GM18505 (cell line): ENCODE data around the gene CCN6.

ENCODE experiments used
- ATAC-seq: cut with Tn5 transposase; IDR thresholded peaks from one replicate; pipeline ENCODE4 v1.9.1; 2021; ENCODE audit not compliant: unreplicated experiment
- POLR2A ChIP-seq: IDR thresholded peaks from 4 replicates; pipeline ENCODE4 v1.6.1; 2011; ENCODE audit warnings: borderline replicate concordance; ENCODE audit not compliant: insufficient read depth, insufficient read length; ENCODE audit errors: extremely low read depth

CCN6 gene

DNA sequence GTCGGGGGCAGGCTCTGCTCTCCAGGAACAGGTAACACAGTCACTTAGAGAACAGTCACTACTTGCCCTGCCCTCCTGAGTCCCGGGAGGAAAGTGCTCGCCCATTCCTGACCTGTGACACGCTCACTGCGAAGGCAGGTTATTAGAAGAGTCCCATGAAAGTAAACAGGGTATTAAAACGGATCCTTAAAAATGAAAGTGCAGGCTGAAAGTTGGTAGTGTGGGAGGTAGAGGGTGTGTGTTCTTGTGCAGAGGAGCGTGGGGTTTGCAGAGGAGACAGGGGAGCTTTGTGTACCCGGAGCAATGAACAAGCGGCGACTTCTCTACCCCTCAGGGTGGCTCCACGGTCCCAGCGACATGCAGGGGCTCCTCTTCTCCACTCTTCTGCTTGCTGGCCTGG is at the start of gene CCN6:
Gene CCN6, plus strand, starts transcription at position 104 of the 400 bp plus-strand sequence. Its CDS starts 254 bp downstream, at position 358.
- no peak for ATAC-seq
- TF ChIP-seq POLR2A: no peak

DNA sequence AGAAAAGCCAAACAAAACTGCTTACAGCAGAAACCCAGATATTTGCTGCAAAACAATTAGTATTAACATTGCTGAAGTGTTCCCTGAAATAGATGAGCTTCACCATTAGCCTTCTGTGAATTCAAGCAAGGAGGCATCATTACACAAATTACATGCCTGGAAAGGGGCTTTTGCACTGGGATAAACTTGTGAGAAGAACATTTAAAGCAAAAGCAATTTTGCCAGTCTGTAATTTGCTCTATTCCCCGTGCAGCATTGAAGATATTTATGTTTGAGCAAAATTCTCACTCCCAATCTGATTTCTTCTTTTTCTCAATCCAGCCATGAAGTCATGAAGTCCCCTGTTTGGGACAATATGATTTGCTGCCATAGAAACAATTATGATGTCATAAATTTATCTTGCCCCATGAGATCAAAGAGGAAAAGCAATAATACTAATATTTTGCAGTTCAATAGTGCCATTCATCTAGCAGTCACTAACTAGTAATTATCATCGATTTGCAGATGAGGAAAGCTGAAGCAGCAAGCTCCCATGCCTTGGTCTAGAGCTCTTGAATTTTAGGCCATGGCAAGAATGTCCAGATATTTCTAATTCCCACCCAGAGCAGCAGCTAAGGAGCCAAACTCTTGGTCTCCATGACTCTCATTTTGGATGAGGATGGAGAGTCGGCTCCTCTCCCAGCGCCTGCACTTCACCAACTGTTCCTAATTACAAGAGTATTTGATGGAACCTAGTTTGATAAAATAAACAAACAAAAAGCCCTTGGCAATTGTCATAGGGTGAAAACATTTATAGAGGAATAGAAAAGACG is 49.5 kb upstream of the CCN6 start:
- no peak for ATAC-seq
- no peak for TF ChIP-seq POLR2A

DNA sequence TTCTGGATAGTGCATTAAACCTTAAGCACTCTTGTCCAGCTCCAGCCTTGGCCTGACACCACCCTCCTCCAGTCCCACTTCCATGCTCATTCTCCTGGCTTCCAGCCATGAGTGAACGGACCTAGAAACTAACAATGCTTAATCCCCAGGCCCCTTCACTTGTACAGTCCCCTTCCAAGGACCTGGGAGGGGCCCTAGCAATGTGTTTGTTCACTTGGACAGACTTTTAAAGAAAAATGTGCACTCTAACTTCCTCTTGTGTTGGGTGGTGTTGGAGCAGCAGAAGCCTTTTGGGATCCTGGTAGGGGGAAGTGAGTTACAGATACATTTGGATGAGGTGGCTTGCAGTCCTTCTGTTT is 48.9 kb upstream of the CCN6 start:
- TF ChIP-seq POLR2A: no peak
- ATAC-seq: no peak

DNA sequence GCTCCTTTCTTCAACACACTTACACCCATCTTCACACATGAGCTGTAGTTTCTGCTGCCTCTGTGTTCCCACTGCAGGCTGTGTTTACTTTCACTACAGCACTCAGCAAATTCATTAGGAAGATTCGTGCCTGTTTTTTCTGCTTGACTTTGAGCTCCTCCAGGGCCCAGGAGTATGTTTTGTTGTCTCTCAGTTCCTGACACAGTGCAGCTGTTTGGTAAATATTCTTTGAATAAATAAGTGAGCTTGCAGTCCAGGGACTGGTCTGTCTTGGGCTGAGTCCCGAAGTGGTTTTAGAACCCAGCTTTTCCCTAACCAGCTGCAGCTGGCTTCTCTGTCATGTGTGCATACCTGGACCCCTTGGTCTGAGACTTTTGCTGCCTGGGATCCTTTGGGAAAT is 46.6 kb upstream of the CCN6 start:
- no peak for ATAC-seq
- no peak for TF ChIP-seq POLR2A

DNA sequence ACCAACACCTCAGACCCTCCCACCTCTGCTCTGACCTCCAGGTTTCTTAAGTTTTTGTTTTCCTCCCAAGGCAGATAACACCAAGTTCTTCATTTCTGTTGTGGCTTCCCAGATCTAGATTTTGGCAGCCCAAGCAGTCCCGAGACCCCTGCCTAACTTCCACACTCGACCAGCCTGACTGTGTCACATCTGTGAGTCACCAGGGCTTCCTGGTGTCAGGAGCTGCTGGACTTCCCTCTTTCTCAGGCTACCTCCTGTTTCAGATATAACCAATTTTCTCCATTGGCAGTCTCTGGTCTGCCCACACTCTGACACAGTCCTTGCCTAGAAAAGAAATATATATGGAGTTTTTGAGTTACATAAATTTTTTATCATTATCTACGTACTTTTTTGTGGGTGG is 46.1 kb upstream of the CCN6 start:
- TF ChIP-seq POLR2A: no peak

DNA sequence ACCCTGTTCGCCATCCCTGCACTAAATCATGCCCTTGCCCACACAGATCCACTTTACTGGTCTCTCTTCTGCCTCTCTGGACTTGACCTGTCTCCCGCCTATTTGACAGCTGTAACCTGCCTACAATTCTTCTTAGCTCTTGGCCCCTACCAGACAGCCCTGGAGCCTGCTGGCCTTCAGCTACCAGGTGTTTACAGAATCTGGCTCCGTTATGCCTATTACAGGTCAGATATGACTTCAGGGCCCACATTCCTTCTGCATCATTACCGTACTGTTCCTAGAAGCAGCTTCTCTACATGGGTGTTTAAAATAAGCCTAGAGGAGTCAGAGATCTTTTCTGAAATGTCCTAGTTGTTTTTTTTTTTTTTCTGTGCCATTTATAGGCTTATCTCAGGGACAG is 45.4 kb upstream of the CCN6 start:
- no peak for TF ChIP-seq POLR2A
- no peak for ATAC-seq

More for the DNA sequence above, 46.1 kb upstream of the CCN6 start:
- no peak for ATAC-seq

DNA sequence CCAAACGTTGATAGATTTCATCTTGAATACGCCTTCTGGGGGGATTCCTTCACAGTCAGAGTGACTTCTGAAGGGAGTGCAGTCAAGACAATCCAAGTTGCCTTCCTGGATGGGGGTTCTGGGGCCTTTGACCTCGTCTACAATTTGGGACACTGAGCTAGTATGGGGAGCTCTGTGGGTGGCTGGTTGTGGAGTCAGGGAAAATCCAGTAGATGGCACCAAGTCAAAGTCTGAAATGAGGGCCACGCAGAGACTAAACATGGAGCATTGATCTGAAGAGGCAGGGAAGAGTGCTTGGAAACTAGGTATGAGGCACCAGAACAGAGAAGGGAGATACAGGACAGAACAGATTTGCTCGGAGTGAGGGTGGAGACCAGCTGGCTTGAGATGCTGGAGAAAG is 43.6 kb upstream of the CCN6 start:
- ATAC-seq: no peak
- no peak for TF ChIP-seq POLR2A

DNA sequence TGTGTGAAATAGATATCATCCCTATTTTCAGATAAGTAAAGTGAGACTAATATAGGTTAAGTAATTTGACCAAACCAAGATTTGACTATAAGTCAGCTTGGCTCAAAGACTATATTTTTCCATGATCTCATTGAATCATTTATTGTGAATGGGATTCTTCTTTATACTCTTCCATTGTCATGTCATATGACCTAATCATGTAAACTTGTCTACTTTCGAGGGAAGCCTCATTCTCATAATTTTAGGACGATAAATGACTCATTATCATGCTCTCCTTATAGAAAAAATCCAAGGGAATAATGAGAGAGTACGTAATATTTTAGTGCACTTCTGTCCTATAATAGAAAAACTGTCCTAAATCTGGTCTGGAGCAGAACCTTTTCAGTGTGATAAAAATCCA is 40.9 kb upstream of the CCN6 start:
- no peak for ATAC-seq
- no peak for TF ChIP-seq POLR2A

DNA sequence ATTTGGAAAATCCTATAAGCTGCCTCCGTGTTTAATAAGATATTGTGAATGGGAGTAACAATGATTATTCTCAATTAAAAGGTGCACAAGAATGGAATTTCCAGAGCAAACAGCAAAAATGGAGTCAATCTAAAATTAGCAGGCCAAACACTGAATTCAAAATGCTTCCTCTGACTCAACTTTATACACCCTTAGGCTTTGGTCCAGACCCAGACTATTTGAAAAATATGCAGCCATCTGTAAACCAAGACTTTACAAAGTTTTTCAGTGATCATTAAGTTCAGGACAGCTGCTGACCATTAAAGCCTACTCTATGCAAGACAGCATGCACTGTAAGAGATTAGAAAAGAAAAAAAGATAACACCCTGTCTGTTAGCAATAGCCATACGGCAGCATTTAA is 39.4 kb upstream of the CCN6 start:
- no peak for ATAC-seq
- no peak for TF ChIP-seq POLR2A

DNA sequence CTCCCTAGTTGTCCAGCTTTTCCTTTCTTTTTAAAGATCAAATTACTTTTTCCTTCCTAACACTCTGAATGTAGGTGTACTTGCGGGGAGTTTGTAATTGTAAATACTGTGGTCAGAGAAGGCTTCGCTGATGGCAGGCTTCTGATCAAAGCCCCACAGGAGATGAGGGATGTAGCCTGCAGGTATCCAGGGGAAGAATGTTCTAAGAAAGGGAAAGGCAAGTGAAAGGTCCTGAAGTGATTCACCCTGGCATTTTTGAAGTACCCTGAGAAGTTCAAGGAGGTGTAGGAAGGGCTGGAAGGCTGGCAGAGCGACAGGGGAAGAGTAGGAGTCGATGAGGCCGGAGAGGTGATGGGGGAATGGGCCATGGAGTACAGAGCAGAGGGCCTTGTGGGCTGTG is 38.2 kb upstream of the CCN6 start:
- no peak for ATAC-seq
- TF ChIP-seq POLR2A: no peak

DNA sequence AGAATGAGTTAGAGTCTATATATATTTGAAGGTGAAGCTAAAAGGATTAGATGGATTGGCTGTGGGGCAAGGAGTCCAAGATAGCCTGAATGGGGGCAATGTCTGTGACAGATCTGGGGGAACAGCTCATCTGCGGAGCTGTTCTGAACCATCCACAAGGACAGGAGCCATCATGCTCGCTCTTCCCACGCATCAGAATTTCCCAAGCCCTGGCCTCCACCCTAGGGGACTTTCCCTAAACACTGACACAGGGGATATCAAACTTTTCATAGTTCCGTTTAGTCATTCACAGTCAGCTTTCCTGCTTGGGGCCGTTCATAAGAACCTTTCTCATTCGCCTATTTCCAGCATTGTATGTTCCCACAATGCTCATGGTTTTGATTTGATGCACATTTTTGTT is 37.6 kb upstream of the CCN6 start:
- TF ChIP-seq POLR2A: no peak
- no peak for ATAC-seq

DNA sequence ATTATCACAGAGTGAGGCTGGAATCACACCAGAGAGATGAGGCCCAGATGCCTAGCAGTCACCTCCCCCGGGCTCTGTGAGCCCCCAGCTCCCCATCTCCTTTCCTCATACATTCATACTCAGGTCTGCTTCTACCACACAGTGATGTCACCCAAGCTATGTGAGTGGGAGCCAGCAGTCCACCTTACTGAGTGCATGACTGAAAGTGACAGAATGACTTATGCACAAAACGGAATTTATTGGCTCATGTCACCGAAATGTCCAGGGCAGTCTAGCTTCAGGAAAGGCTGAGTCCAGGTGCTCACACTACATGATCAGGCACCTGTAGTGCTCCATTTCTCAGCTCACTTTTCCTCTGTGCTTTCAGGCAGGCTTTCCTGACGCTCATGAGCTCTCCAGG is 36.7 kb upstream of the CCN6 start:
- no peak for ATAC-seq
- no peak for TF ChIP-seq POLR2A

DNA sequence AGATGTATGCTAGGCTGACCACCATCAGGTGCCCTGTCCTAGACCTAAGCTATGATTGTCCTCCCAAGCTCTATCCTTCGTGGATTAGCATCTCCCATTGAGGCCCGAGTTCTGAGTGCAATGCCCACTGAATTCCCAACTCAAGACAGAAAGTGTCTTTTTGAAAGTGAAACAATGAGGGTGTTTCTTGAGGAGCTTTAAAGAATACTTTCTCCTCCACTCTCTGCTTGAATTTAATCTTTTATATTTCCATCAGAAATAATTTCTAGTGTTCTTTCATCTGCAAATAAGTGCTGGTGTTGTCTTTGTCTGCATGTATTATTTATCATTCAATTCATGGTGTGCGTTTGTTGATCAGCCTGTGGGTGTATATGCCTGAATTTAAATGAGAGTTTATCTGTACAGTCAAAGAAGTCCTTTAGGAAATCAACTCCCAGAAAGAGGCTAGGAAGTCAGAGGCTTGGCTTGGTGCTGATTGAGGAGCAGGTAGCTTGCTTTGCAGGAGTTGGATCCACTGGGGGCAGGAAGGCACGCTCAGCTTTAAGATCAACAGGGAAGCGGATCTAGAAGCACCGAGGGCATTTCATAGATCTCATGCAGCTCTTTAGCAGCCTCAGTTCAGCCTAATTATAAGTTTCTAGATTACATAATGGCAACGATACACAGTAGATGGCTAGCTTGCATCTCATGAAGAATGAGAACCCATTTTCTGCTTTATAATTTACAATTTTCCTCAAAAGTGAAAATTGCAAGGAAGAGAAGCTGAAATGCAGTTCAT is 36.0 kb upstream of the CCN6 start:
- no peak for TF ChIP-seq POLR2A
- ATAC-seq: no peak
